GM12872 (cell line): Measurements from ENCODE around the gene OBP2A.

Experiments used
- CTCF ChIP-seq: IDR thresholded peaks from 3 replicates; pipeline ENCODE4 v1.5.1; 2011; ENCODE audit warnings: low read depth, mild to moderate bottlenecking, low read length, moderate library complexity; ENCODE audit not compliant: insufficient read depth

Gene OBP2A

GRCh38 chr9:135581636-135582426 is 35.9 kb downstream of the OBP2A start:
- TF ChIP-seq CTCF, result no peak

GRCh38 chr9:135582541-135582940 is 36.6 kb downstream of the OBP2A start:
- no peak for TF ChIP-seq CTCF

GRCh38 chr9:135582966-135583687 is 37.2 kb downstream of the OBP2A start:
- no peak for TF ChIP-seq CTCF

- no peak for TF ChIP-seq CTCF
These were observed 37.7 kb downstream of the OBP2A start for GRCh38 chr9:135583688-135584011.

GRCh38 chr9:135584371-135584770 is 38.4 kb downstream of the OBP2A start:
- no peak for TF ChIP-seq CTCF

GRCh38 chr9:135584934-135585333 is 39.0 kb downstream of the OBP2A start:
- no peak for TF ChIP-seq CTCF

- no peak for TF ChIP-seq CTCF
These were observed 40.7 kb downstream of the OBP2A start for GRCh38 chr9:135586601-135587109.
